Measurements from ENCODE around the gene PTPRC.

Gene PTPRC

DNA sequence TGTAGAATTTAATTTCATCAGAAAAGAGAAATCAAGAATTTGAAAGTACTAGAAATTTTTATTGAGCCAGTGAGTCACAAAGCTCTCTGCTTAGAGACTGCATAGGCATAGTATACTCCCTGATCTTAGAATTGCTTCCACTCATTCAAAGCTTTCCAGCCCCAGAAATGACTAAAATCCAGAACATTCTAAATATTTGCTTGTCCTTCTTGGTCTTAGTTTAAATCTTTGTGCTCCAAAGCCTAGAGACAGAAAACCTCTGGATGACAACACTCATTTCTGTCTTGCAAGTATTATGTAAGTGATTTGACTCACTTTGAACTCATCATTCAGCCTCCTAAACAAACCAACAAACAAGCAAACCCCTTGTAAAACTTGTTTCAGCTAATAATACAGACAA, 74.2 kb downstream of the PTPRC start:
- no peak for DNase-seq (ENCODE audit: low spot score)
- TF ChIP-seq, protein P1, sequence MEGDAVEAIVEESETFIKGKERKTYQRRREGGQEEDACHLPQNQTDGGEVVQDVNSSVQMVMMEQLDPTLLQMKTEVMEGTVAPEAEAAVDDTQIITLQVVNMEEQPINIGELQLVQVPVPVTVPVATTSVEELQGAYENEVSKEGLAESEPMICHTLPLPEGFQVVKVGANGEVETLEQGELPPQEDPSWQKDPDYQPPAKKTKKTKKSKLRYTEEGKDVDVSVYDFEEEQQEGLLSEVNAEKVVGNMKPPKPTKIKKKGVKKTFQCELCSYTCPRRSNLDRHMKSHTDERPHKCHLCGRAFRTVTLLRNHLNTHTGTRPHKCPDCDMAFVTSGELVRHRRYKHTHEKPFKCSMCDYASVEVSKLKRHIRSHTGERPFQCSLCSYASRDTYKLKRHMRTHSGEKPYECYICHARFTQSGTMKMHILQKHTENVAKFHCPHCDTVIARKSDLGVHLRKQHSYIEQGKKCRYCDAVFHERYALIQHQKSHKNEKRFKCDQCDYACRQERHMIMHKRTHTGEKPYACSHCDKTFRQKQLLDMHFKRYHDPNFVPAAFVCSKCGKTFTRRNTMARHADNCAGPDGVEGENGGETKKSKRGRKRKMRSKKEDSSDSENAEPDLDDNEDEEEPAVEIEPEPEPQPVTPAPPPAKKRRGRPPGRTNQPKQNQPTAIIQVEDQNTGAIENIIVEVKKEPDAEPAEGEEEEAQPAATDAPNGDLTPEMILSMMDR (IDR thresholded peaks at IDR 0.05; ENCODE audit: borderline replicate concordance, control extremely low read depth, extremely low read depth, insufficient read depth, missing control alignments), result no peak
- in situ Hi-C loops (cut with MboI; ENCODE audit: low sequenced_read_pairs, unreplicated experiment), result no loop called here

DNA sequence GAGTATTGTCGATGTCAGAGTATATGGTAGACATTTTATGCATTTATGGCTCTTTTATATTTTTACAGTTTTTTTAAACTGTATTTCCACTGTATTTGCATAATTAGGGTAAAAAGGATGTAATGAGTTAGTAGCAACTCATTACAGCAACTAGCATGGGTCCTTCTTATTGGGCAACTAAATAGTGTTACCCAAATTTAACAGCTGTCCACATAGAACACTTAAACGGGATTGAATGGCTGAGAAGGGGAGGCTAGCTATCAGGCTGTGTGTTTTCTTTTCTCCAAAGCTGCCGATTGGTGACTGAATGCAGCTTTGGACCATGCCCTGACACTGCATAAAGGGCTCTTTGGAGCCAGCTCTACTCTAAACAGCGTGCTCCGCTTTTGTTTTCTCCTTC, 75.4 kb downstream of the PTPRC start:
- no peak for DNase-seq (ENCODE audit: low spot score)
- in situ Hi-C loops (cut with MboI; ENCODE audit: low sequenced_read_pairs, unreplicated experiment), result no loop called here
- TF ChIP-seq, protein P1 (IDR thresholded peaks at IDR 0.05; ENCODE audit: borderline replicate concordance, control extremely low read depth, extremely low read depth, insufficient read depth, missing control alignments), result no peak

DNA sequence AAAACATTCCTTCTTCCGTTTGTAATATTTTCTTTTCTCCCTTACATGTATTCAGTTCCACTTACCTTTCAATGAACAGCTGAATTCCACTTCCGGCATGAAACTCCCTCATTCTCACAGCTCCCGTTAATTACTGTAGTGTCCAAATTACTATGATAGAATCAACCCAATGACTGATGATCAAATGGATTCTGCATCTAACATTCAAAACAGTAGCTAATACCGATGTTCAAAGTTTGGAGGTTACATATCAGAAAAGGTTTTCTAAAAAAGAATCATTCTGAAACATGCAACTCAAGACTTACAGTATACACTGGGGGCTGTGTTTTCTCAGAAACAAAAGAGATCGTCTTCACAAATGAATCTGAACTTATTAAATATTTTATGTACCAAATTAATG, 77.2 kb downstream of the PTPRC start:
- in situ Hi-C loops (cut with MboI; ENCODE audit: low sequenced_read_pairs, unreplicated experiment), result no loop called here
- TF ChIP-seq, protein P1 (IDR thresholded peaks at IDR 0.05; ENCODE audit: borderline replicate concordance, control extremely low read depth, extremely low read depth, insufficient read depth, missing control alignments), result no peak
- DNase-seq (ENCODE audit: low spot score), result no peak

DNA sequence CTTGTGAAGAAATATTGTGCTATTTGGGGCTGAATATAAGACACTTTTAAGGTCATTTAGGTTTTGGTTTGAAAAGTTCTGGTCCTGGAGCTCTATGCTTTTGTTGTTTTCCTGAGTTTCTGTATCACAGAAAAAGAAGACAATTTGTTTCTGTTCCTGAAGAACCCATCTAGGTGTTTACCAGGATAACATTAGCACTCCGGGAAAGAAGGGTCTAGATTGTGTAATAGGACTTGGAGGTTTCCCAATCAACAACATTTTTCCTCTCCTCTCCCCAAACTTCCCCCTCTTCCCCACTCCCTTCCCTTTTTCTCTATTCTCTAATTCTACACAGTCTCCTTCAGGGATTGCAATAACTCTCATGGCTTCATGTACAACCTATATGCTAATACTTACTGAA, 78.7 kb downstream of the PTPRC start:
- in situ Hi-C loops (cut with MboI; ENCODE audit: low sequenced_read_pairs, unreplicated experiment), result no loop called here
- no peak for DNase-seq (ENCODE audit: low spot score)
- TF ChIP-seq, protein P1 (IDR thresholded peaks at IDR 0.05; ENCODE audit: borderline replicate concordance, control extremely low read depth, extremely low read depth, insufficient read depth, missing control alignments), result no peak

DNA sequence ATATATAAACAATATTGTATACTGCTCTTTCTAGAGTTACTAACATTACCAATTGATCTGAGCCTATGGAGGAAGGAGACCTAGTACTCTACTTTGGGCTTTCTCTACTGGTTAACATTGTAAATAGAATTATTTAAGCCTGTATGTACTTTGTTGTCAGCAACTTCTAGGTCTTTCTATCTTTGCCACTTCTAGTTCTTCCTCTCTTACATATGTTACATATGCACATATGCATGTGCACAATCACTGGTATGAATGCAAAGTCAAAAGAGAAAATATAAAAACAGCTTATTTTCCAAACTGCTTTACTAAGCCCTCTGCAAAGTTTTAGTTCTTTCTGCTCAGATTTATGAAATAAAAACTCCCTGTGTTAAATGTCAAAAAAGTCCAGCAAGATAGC, 84.3 kb downstream of the PTPRC start:
- TF ChIP-seq, protein P1 (IDR thresholded peaks at IDR 0.05; ENCODE audit: borderline replicate concordance, control extremely low read depth, extremely low read depth, insufficient read depth, missing control alignments), result no peak
- in situ Hi-C loops (cut with MboI; ENCODE audit: low sequenced_read_pairs, unreplicated experiment), result no loop called here
- DNase-seq (ENCODE audit: low spot score), result no peak

DNA sequence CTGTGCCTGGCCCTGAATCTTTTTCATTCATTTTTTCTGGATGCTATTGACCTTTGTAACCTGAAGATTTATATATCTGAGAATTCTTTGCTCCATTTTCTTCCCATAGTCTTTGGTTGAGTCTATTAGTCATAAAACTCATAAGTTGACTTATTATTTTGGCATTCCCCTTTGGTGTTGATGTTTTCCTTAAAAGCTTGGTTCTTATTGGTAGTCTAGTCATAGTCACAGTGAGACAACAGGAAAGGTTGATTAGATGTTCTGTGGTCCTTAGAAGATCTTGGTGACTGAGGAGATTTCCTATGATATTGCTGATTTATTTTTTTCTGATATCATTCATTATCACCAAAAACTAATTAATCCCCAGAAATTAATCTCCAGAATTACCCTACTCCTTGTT, 86.2 kb downstream of the PTPRC start:
- TF ChIP-seq, protein P1 (IDR thresholded peaks at IDR 0.05; ENCODE audit: borderline replicate concordance, control extremely low read depth, extremely low read depth, insufficient read depth, missing control alignments), result no peak
- no peak for DNase-seq (ENCODE audit: low spot score)
- in situ Hi-C loops (cut with MboI; ENCODE audit: low sequenced_read_pairs, unreplicated experiment), result no loop called here

DNA sequence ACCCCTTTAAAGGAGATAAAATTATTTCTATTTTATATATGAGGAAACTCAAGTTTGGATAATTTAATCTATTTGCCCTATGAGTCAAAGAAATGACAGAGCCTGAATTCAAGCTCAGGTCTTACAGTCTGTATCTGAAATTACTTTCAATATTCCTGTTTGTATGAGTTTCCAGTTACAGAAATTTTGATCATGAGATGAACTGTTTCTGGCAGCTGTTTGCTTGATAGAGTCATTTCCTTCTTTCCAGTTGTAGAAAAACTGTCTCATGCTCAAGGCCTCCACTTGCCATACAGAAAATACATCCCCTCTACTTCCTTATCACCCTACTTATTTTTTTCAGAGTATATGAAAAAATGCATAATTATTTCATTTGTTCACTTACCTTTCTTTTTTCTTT, 87.6 kb downstream of the PTPRC start:
- DNase-seq (ENCODE audit: low spot score), result no peak
- in situ Hi-C loops (cut with MboI; ENCODE audit: low sequenced_read_pairs, unreplicated experiment), result no loop called here
- TF ChIP-seq, protein P1 (IDR thresholded peaks at IDR 0.05; ENCODE audit: borderline replicate concordance, control extremely low read depth, extremely low read depth, insufficient read depth, missing control alignments), result no peak
